HCT116 (cell line): ENCODE measurements around the gene SEMA5A. TPM values are rescaled to one million over a fixed set of nuclear protein-coding genes. Genes with fewer than 3 reads are reported as not detected.

Experiments used
- ATAC-seq: fragments of 200-7000 bp; cut with Tn5 transposase; 2 replicates; pipeline ENCODE4 v1.9.1; 2020; ENCODE audit warnings: mild to moderate bottlenecking, moderate library complexity
- BruUV-seq: library from RNA; stranded (reverse); fragments of 400-500 nt; replicated peaks from 2 replicates; lab custom pipeline; 2021; lab: Mats Ljungman, UMichigan
- CTCF ChIA-PET: fragments of 300-600 bp; sonication (Branson Sonifier 250); formaldehyde crosslinking; loops from one replicate; lab custom pipeline; 2021; ENCODE audit warnings: antibody characterized with exemption; lab: Charles Lee
- POLR2A ChIA-PET: fragments of 300-600, 350-600 bp; sonication (Branson Sonifier 250); formaldehyde crosslinking; loops from one replicate; lab custom pipeline; 2021; ENCODE audit warnings: antibody characterized with exemption; lab: Charles Lee
- RAD21 ChIA-PET, 2 experiments: fragments of 300-600 bp; sonication (Branson Sonifier 250); formaldehyde crosslinking; loops; one replicate each; lab custom pipeline; 2023; ENCODE audit warnings: low total read pairs in 2 of 2; ENCODE audit not compliant: uncharacterized antibody in 2 of 2, unreplicated experiment in 2 of 2, low non-redundant PET in 1 of 2; lab: Charles Lee
- DNase-seq: peaks from one replicate; pipeline ENCODE4 v3.0.0-alpha.2; 2010; ENCODE audit warnings: low read depth, low spot score
- H2AFZ ChIP-seq: fragments of 200-600 bp; shearing (Covaris generic), sonication (generic); 2 replicates; pipeline ENCODE4 v1.6.1; 2017; ENCODE audit warnings: low read depth, mixed run types, mixed read lengths, antibody characterized with exemption, low read length; ENCODE audit not compliant: poor library complexity, severe bottlenecking
- H3K27ac ChIP-seq: 2 replicates; pipeline ENCODE4 v1.5.1; 2012; ENCODE audit warnings: low read depth, low read length
- H3K27me3 ChIP-seq: fragments of 200-600 bp; sonication (generic); 2 replicates; pipeline ENCODE4 v1.6.1; 2016; ENCODE audit warnings: mixed run types, low read length, mixed read lengths; ENCODE audit not compliant: insufficient read depth
- H3K36me3 ChIP-seq, 2 experiments: fragments of 200-500 bp in 1 of 2; fragments of 200-600 bp in 1 of 2; sonication (Bioruptor generic) in 1 of 2; sonication (generic) in 1 of 2; 2 replicates each; pipeline versions ENCODE4 v1.5.1 to v1.6.1; 2014 to 2016; ENCODE audit warnings: low read length in 2 of 2, inconsistent platforms in 1 of 2, mixed read lengths in 1 of 2, mixed run types in 1 of 2; ENCODE audit not compliant: insufficient read depth in 2 of 2, control insufficient read depth in 1 of 2
- H3K4me1 ChIP-seq, 2 experiments: fragments of 200-600 bp in 1 of 2; sonication (generic) in 1 of 2; 2 replicates each; pipeline versions ENCODE4 v1.5.1 to v1.6.1; 2012 to 2017; ENCODE audit warnings: low read length in 2 of 2, inconsistent platforms in 1 of 2, mild to moderate bottlenecking in 1 of 2, mixed read lengths in 1 of 2, mixed run types in 1 of 2, moderate library complexity in 1 of 2; ENCODE audit not compliant: insufficient read depth in 2 of 2, control insufficient read depth in 1 of 2
- H3K4me2 ChIP-seq: fragments of 200-600 bp; sonication (generic); 2 replicates; pipeline ENCODE4 v1.6.1; 2017; ENCODE audit warnings: mixed run types, low read length, mixed read lengths
- H3K4me3 ChIP-seq, 2 experiments: fragments of 200-600 bp in 1 of 2; sonication (generic) in 1 of 2; replicated peaks in 1 of 2; 2 replicates each; pipeline ENCODE4 v1.5.1; 2011 to 2016; ENCODE audit warnings: low read length in 2 of 2, control low read depth in 1 of 2, low read depth in 1 of 2, mild to moderate bottlenecking in 1 of 2, mixed read lengths in 1 of 2, mixed run types in 1 of 2
- H3K79me2 ChIP-seq: fragments of 200-600 bp; sonication (generic); 2 replicates; pipeline ENCODE4 v1.6.1; 2017; ENCODE audit warnings: mild to moderate bottlenecking, mixed run types, low read length, moderate library complexity, mixed read lengths; ENCODE audit not compliant: insufficient read depth
- H3K9ac ChIP-seq: fragments of 200-600 bp; sonication (generic); 2 replicates; pipeline ENCODE4 v1.6.1; 2016; ENCODE audit warnings: low read length, mixed read lengths
- H3K9me2 ChIP-seq: fragments of 200-600 bp; sonication (generic), shearing (Covaris generic); 2 replicates; pipeline ENCODE4 v1.6.1; 2017; ENCODE audit warnings: mixed run types, mild to moderate bottlenecking, moderate library complexity; ENCODE audit not compliant: insufficient read depth
- H3K9me3 ChIP-seq, 2 experiments: fragments of 200-500 bp in 1 of 2; fragments of 200-600 bp in 1 of 2; sonication (Bioruptor generic) in 1 of 2; sonication (generic) in 1 of 2; 2 replicates each; pipeline ENCODE4 v1.6.1; 2014 to 2017; ENCODE audit warnings: low read length in 2 of 2, mixed read lengths in 2 of 2, inconsistent platforms in 1 of 2, low read depth in 1 of 2, mild to moderate bottlenecking in 1 of 2, mixed run types in 1 of 2, moderate library complexity in 1 of 2; ENCODE audit not compliant: control insufficient read depth in 1 of 2, insufficient read depth in 1 of 2
- H4K20me1 ChIP-seq: fragments of 200-600 bp; sonication (generic), shearing (Covaris generic); 2 replicates; pipeline ENCODE4 v1.6.1; 2017; ENCODE audit warnings: mixed run types, mild to moderate bottlenecking, moderate library complexity; ENCODE audit not compliant: insufficient read depth
- CBX3 ChIP-seq: IDR thresholded peaks from 2 replicates; pipeline ENCODE4 v1.6.1; 2012; ENCODE audit warnings: low read depth
- CEBPB ChIP-seq: IDR thresholded peaks from 2 replicates; pipeline ENCODE4 v1.6.1; 2012; ENCODE audit warnings: low read depth
- EGR1 ChIP-seq: IDR thresholded peaks from 2 replicates; pipeline ENCODE4 v1.6.1; 2012; ENCODE audit warnings: low read depth
- EZH2 ChIP-seq: fragments of 200-600 bp; sonication (generic); IDR thresholded peaks from 2 replicates; pipeline ENCODE4 v1.6.1; 2017; ENCODE audit warnings: antibody characterized with exemption, mixed run types
- EZH2phosphoT487 ChIP-seq: fragments of 200-600 bp; IDR thresholded peaks from 2 replicates; pipeline ENCODE4 v1.6.1; 2018; ENCODE audit warnings: antibody characterized with exemption, borderline replicate concordance
- JUND ChIP-seq: IDR thresholded peaks from 2 replicates; pipeline ENCODE4 v1.6.1; 2012
- POLR2A ChIP-seq: IDR thresholded peaks from 2 replicates; pipeline ENCODE4 v1.7.0; 2011; ENCODE audit warnings: borderline replicate concordance; ENCODE audit not compliant: insufficient read depth, insufficient read length; ENCODE audit errors: extremely low read depth
- POLR2AphosphoS5 ChIP-seq: IDR thresholded peaks from 2 replicates; pipeline ENCODE4 v1.6.1; 2011; ENCODE audit warnings: mild to moderate bottlenecking, low read depth, low read length, moderate library complexity
- RAD21 ChIP-seq: IDR thresholded peaks from 2 replicates; pipeline ENCODE4 v1.6.1; 2012; ENCODE audit warnings: low read depth, mild to moderate bottlenecking
- SIN3A ChIP-seq: IDR thresholded peaks from 2 replicates; pipeline ENCODE4 v1.6.1; 2012; ENCODE audit warnings: low read depth
- SP1 ChIP-seq: IDR thresholded peaks from 2 replicates; pipeline ENCODE4 v1.6.1; 2012; ENCODE audit warnings: low read depth
- SRF ChIP-seq: IDR thresholded peaks from 2 replicates; pipeline ENCODE4 v1.6.1; 2012; ENCODE audit warnings: low read depth
- YY1 ChIP-seq: IDR thresholded peaks from 2 replicates; pipeline ENCODE4 v1.6.1; 2011; ENCODE audit warnings: low read length, low read depth, moderate library complexity, mild to moderate bottlenecking; ENCODE audit not compliant: insufficient replicate concordance; ENCODE audit errors: extremely low read depth
- ZBTB33 ChIP-seq: IDR thresholded peaks from 2 replicates; pipeline ENCODE4 v1.6.1; 2011; ENCODE audit warnings: mild to moderate bottlenecking, low read length, moderate library complexity; ENCODE audit not compliant: insufficient replicate concordance; ENCODE audit errors: extremely low read depth
- ZFX ChIP-seq: fragments of 450-650 bp; IDR thresholded peaks from 2 replicates; pipeline ENCODE4 v1.6.1; 2017
- ZNF274 ChIP-seq: fragments of 200-500 bp; sonication (Bioruptor generic); IDR thresholded peaks from 2 replicates; pipeline ENCODE4 v1.6.1; 2014; ENCODE audit warnings: mild to moderate bottlenecking, low read depth, low read length, inconsistent platforms
- intact Hi-C: fragments of 100-400 bp; cut with micrococcal nuclease; formaldehyde crosslinking; loops from 2 replicates; pipeline ENCODE4 v1.10.0; 2022
- total RNA-seq: library from RNA; stranded (reverse); gene quantifications from one replicate; pipeline ENCODE4 v1.2.1, GENCODE V29; 2021; ENCODE audit not compliant: unreplicated experiment
- TF ChIP-seq, protein P1 (sequence below): IDR thresholded peaks from 2 replicates; pipeline ENCODE4 v1.6.1; 2012
- TF ChIP-seq, protein P2 (sequence below): IDR thresholded peaks from 2 replicates; pipeline ENCODE4 v1.6.1; 2012
- TF ChIP-seq, protein P3 (sequence below): IDR thresholded peaks from 2 replicates; pipeline ENCODE4 v1.6.1; 2012; ENCODE audit warnings: low read depth

SEMA5A gene
- total RNA-seq, 1 experiment from 2014 or later, result 0.02 TPM

GRCh38 chr5:9034649-9035048, 511.2 kb downstream of the SEMA5A start:
- DNase-seq (no peak), ATAC-seq (no peak)
- Histone ChIP-seq H3K9me2 (no peaks in the 10 kb centered on the region), H3K36me3 (no peaks in the 10 kb centered on the region), H4K20me1 (no peaks in the 10 kb centered on the region), H3K79me2 (no peaks in the 10 kb centered on the region), H3K4me1 (no peaks in the 10 kb centered on the region), H3K9me3 (peaks cover 10 to 42% of the 10 kb centered on the region in 2 experiments; a peak in 2 of 4 replicates), H3K27ac (no peak overlapping the region), H2AFZ (no peak overlapping the region), H3K4me3 (no peak overlapping the region), H3K27me3 (no peaks in the 10 kb centered on the region), H3K9ac (no peak overlapping the region), H3K4me2 (no peak overlapping the region)
- intact Hi-C loops, result no loop called here
- TF ChIP-seq ZFX, result no peak
- no peak for TF ChIP-seq ZNF274
- no peak for TF ChIP-seq POLR2AphosphoS5
- TF ChIP-seq CEBPB, result no peak
- no peak for TF ChIP-seq ZBTB33
- TF ChIP-seq SIN3A, result no peak
- no peak for TF ChIP-seq SP1
- TF ChIP-seq, protein P1, sequence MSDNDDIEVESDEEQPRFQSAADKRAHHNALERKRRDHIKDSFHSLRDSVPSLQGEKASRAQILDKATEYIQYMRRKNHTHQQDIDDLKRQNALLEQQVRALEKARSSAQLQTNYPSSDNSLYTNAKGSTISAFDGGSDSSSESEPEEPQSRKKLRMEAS, result no peak
- TF ChIP-seq, protein P2, sequence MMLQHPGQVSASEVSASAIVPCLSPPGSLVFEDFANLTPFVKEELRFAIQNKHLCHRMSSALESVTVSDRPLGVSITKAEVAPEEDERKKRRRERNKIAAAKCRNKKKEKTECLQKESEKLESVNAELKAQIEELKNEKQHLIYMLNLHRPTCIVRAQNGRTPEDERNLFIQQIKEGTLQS, result no peak
- TF ChIP-seq EZH2, result no peak
- no peak for TF ChIP-seq POLR2A
- no peak for TF ChIP-seq JUND
- no peak for TF ChIP-seq RAD21
- TF ChIP-seq YY1, result no peak
- no peak for TF ChIP-seq CBX3
- no peak for TF ChIP-seq EZH2phosphoT487
- TF ChIP-seq EGR1, result no peak
- TF ChIP-seq SRF, result no peak
- TF ChIP-seq, protein P3, sequence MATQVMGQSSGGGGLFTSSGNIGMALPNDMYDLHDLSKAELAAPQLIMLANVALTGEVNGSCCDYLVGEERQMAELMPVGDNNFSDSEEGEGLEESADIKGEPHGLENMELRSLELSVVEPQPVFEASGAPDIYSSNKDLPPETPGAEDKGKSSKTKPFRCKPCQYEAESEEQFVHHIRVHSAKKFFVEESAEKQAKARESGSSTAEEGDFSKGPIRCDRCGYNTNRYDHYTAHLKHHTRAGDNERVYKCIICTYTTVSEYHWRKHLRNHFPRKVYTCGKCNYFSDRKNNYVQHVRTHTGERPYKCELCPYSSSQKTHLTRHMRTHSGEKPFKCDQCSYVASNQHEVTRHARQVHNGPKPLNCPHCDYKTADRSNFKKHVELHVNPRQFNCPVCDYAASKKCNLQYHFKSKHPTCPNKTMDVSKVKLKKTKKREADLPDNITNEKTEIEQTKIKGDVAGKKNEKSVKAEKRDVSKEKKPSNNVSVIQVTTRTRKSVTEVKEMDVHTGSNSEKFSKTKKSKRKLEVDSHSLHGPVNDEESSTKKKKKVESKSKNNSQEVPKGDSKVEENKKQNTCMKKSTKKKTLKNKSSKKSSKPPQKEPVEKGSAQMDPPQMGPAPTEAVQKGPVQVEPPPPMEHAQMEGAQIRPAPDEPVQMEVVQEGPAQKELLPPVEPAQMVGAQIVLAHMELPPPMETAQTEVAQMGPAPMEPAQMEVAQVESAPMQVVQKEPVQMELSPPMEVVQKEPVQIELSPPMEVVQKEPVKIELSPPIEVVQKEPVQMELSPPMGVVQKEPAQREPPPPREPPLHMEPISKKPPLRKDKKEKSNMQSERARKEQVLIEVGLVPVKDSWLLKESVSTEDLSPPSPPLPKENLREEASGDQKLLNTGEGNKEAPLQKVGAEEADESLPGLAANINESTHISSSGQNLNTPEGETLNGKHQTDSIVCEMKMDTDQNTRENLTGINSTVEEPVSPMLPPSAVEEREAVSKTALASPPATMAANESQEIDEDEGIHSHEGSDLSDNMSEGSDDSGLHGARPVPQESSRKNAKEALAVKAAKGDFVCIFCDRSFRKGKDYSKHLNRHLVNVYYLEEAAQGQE, result no peak
- ChIA-PET CTCF (no interaction called here), POLR2A (no interaction called here), RAD21 (no interaction called here)
- BruUV-seq, result no TSS peak
